Tibial artery (tissue), 4 donors: ENCODE data around the gene ATXN7L1.

Source experiments
- DNase-seq, 2 donors: peaks; one replicate each; pipeline ENCODE4 v3.0.0-alpha.2; 2019
- H3K27ac ChIP-seq, 2 donors: fragments of 200-600 bp; sonication (generic) in 1 of 2; 1 replicate in 1 of 2; 2 replicates in 1 of 2; pipeline ENCODE4 v1.5.1; 2018 to 2019; ENCODE audit warnings: mild to moderate bottlenecking in 1 of 2
- H3K27me3 ChIP-seq, 2 donors: fragments of 200-600 bp; sonication (generic) in 1 of 2; one replicate each; pipeline versions ENCODE4 v1.5.1 to v1.6.0; 2016 to 2019
- H3K36me3 ChIP-seq, 3 donors: fragments of 200-600 bp; sonication (generic) in 2 of 3; one replicate each; pipeline ENCODE4 v1.5.1; 2016 to 2019; ENCODE audit warnings: mild to moderate bottlenecking in 2 of 3
- H3K4me1 ChIP-seq, 4 donors: fragments of 200-600 bp; sonication (generic) in 2 of 4; 1 replicate in 3 of 4; 2 replicates in 1 of 4; pipeline ENCODE4 v1.5.1; 2016 to 2019
- H3K4me3 ChIP-seq, 2 donors: fragments of 200-600 bp; sonication (generic) in 1 of 2; 1 replicate in 1 of 2; 2 replicates in 1 of 2; pipeline ENCODE4 v1.5.1; 2018 to 2019; ENCODE audit warnings: mild to moderate bottlenecking in 2 of 2
- H3K9me3 ChIP-seq, 3 donors: fragments of 200-600 bp; sonication (generic) in 1 of 3; one replicate each; pipeline ENCODE4 v1.5.1; 2016 to 2019
- CTCF ChIP-seq, 2 experiments: fragments of 200-600 bp in 1 of 2; fragments of 450-650 bp in 1 of 2; IDR thresholded peaks; one replicate each; pipeline ENCODE4 v1.5.1; 2017 to 2019; ENCODE audit warnings: antibody characterized with exemption in 2 of 2, mild to moderate bottlenecking in 1 of 2, moderate library complexity in 1 of 2
- intact Hi-C: fragments of 100-400 bp; cut with DNase I; formaldehyde crosslinking; loops from one replicate; pipeline ENCODE4 v1.15.0; 2023; ENCODE audit warnings: low total_unique reads

Gene ATXN7L1

GRCh38 chr7:105707967-105708762 is 168.2 kb downstream of the ATXN7L1 start:
- intact Hi-C loops: no loop called here
- TF ChIP-seq CTCF (IDR thresholded peaks at IDR 0.05): no peak
- Histone ChIP-seq H3K4me1 (no peaks in the 10 kb centered on the region), H3K9me3 (peaks cover 0 to 5% (median 0%) of the 10 kb centered on the region in 3 donors), H3K27me3 (no peaks in the 10 kb centered on the region), H3K27ac (no peak overlapping the region), H3K36me3 (no peaks in the 10 kb centered on the region), H3K4me3 (no peak overlapping the region)
- DNase-seq: no peak

GRCh38 chr7:105707381-105707780 is 169.0 kb downstream of the ATXN7L1 start:
- H3K27ac ChIP-seq: no peak overlapping the region
- H3K9me3 ChIP-seq: peaks cover 0 to 5% (median 0%) of the 10 kb centered on the region in 3 donors
- no peak for DNase-seq
- no peaks in the 10 kb centered on the region for H3K27me3 ChIP-seq
- intact Hi-C loops: no loop called here
- H3K36me3 ChIP-seq: no peaks in the 10 kb centered on the region
- H3K4me3 ChIP-seq: no peak overlapping the region
- TF ChIP-seq CTCF (IDR thresholded peaks at IDR 0.05): no peak
- no peaks in the 10 kb centered on the region for H3K4me1 ChIP-seq

- Histone ChIP-seq H3K36me3 (no peaks in the 10 kb centered on the region), H3K4me3 (no peak overlapping the region), H3K27me3 (no peaks in the 10 kb centered on the region), H3K4me1 (no peaks in the 10 kb centered on the region), H3K27ac (no peak overlapping the region), H3K9me3 (no peaks in the 10 kb centered on the region)
- DNase-seq: no peak
- intact Hi-C loops: no loop called here
- no peak for TF ChIP-seq CTCF (IDR thresholded peaks at IDR 0.05)
Observed at GRCh38 chr7:105705427-105705826, 171.0 kb downstream of the ATXN7L1 start.

GRCh38 chr7:105703207-105703930 is 173.0 kb downstream of the ATXN7L1 start:
- Histone ChIP-seq H3K27ac (no peak overlapping the region), H3K9me3 (no peaks in the 10 kb centered on the region), H3K27me3 (no peaks in the 10 kb centered on the region), H3K4me3 (no peak overlapping the region), H3K36me3 (no peaks in the 10 kb centered on the region), H3K4me1 (no peaks in the 10 kb centered on the region)
- TF ChIP-seq CTCF (IDR thresholded peaks at IDR 0.05): no peak
- no peak for DNase-seq
- intact Hi-C loops: no loop called here

GRCh38 chr7:105699568-105700236 is 176.7 kb downstream of the ATXN7L1 start:
- H3K27ac ChIP-seq: no peak overlapping the region
- no peak for DNase-seq
- H3K4me1 ChIP-seq: no peaks in the 10 kb centered on the region
- no peaks in the 10 kb centered on the region for H3K27me3 ChIP-seq
- intact Hi-C loops: no loop called here
- no peaks in the 10 kb centered on the region for H3K36me3 ChIP-seq
- TF ChIP-seq CTCF (IDR thresholded peaks at IDR 0.05): no peak
- no peak overlapping the region for H3K4me3 ChIP-seq
- no peaks in the 10 kb centered on the region for H3K9me3 ChIP-seq
